Uterus (tissue), 2 donors: ENCODE measurements around the gene SMAD2.

ENCODE experiments used
- POLR2A ChIP-seq, 2 donors: fragments of 450-650 bp; IDR thresholded peaks; one replicate each; pipeline ENCODE4 v1.6.1; 2016; ENCODE audit warnings: antibody characterized with exemption in 2 of 2, mild to moderate bottlenecking in 1 of 2, moderate library complexity in 1 of 2
- TF ChIP-seq, protein P1 (sequence below), 4 experiments: fragments of 200-600 bp in 2 of 4; fragments of 450-650 bp in 2 of 4; sonication (generic) in 2 of 4; IDR thresholded peaks; one replicate each; pipeline ENCODE4 v1.5.1; 2016 to 2019; ENCODE audit warnings: antibody characterized with exemption in 4 of 4, mild to moderate bottlenecking in 2 of 4, moderate library complexity in 1 of 4

GRCh38 chr18:47906408-47906807 is 24.1 kb downstream of the SMAD2 start:
- TF ChIP-seq, protein P1, sequence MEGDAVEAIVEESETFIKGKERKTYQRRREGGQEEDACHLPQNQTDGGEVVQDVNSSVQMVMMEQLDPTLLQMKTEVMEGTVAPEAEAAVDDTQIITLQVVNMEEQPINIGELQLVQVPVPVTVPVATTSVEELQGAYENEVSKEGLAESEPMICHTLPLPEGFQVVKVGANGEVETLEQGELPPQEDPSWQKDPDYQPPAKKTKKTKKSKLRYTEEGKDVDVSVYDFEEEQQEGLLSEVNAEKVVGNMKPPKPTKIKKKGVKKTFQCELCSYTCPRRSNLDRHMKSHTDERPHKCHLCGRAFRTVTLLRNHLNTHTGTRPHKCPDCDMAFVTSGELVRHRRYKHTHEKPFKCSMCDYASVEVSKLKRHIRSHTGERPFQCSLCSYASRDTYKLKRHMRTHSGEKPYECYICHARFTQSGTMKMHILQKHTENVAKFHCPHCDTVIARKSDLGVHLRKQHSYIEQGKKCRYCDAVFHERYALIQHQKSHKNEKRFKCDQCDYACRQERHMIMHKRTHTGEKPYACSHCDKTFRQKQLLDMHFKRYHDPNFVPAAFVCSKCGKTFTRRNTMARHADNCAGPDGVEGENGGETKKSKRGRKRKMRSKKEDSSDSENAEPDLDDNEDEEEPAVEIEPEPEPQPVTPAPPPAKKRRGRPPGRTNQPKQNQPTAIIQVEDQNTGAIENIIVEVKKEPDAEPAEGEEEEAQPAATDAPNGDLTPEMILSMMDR (IDR thresholded peaks at IDR 0.05), result no peak
- no peak for TF ChIP-seq POLR2A (IDR thresholded peaks at IDR 0.05)
